Effector memory CD4-positive, alpha-beta T cell (primary cell): ENCODE measurements around the gene FAM107A.

ENCODE experiments used
- DNase-seq, 3 donors: peaks; one replicate each; pipeline ENCODE4 v3.0.0-alpha.2; 2020
- H3K27ac ChIP-seq: 2 replicates; pipeline ENCODE4 v1.7.0; 2013; ENCODE audit warnings: mild to moderate bottlenecking, low read length, moderate library complexity; ENCODE audit not compliant: insufficient read depth, poor library complexity, severe bottlenecking
- H3K27me3 ChIP-seq: replicated peaks from 2 replicates; pipeline ENCODE4 v1.7.0; 2013; ENCODE audit warnings: mild to moderate bottlenecking, low read length; ENCODE audit not compliant: insufficient read depth, control insufficient read depth, poor library complexity, severe bottlenecking
- H3K36me3 ChIP-seq: 2 replicates; pipeline ENCODE4 v1.7.0; 2013; ENCODE audit warnings: mild to moderate bottlenecking, low read length, moderate library complexity; ENCODE audit not compliant: control insufficient read depth, insufficient read depth
- H3K4me1 ChIP-seq: 2 replicates; pipeline ENCODE4 v1.7.0; 2013; ENCODE audit warnings: low read length, mild to moderate bottlenecking; ENCODE audit not compliant: control insufficient read depth, insufficient read depth, poor library complexity, severe bottlenecking
- H3K4me3 ChIP-seq: 2 replicates; pipeline ENCODE4 v1.7.0; 2013; ENCODE audit warnings: low read length, low read depth, mild to moderate bottlenecking; ENCODE audit not compliant: insufficient read depth, poor library complexity, severe bottlenecking
- H3K9me3 ChIP-seq: 2 replicates; pipeline ENCODE4 v1.7.0; 2013; ENCODE audit warnings: mild to moderate bottlenecking, low read length, moderate library complexity; ENCODE audit not compliant: control insufficient read depth

Gene FAM107A

DNA sequence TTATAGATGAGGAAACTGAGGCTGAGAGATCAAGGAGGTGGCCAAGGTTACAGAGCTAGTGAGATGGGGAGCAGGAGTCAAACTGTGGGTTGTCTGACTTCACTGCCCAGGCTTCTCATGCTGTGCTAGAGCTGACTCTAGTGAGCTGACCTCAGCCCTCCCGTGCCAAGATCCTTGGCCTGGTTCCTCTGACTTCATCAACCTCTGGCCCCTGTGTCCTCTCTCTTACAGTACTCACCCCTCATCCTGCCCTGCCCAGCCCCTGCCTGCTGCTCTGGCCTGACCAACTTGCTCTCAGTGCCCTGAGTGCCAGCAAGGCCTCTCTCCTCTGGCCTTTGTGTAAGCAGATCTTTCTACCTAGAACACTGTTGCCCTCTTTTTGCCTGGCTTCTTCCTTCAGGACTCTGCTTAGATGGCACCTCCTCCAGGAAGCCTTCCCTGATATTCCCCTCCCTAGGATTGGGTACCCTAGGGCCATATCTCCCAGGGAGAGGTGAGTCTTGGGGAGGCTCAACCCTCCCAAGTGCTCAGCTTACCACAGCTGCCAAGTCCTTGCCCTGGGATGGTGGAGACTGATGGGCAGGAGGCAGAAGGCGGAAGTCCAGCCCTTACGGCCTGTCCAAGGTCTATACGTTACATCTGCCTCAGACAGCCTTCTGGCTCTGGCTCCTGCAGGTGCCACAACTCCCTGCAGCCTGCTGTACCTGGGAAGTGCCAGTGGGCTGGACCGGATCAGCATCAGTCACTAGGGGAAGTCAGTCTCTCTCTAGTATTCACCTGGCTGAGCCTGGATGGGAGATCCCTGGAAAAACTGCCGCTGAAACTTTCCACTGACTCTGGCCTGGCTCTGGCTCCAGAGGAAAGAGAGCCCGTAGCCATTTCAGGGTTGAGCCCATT, 36.3 kb upstream of the FAM107A start:
- no peak for DNase-seq
- Histone ChIP-seq H3K27ac (no peak overlapping the region), H3K27me3 (no peaks in the 10 kb centered on the region), H3K4me3 (no peak overlapping the region), H3K9me3 (no peaks in the 10 kb centered on the region), H3K4me1 (no peaks in the 10 kb centered on the region), H3K36me3 (no peaks in the 10 kb centered on the region)

DNA sequence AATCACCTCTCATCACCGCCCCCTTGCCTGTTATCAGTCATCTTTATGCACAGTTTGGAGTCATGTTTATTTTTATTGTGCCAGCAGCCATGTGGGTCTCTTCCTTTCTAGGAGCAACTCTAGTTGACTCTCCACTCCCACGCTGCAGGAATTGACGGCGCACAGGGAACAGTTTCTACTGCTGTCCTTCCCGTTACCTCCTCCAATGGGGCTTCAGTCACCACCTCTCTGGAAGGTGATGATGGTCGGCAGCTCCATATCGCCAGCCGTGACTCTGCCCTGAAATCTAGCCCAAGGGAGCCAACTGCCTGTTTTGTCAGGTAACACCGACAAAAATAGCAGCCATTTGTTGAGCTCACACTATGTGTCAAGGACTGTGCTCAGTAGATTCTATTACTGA, 35.6 kb upstream of the FAM107A start:
- Histone ChIP-seq H3K4me1 (no peaks in the 10 kb centered on the region), H3K9me3 (no peaks in the 10 kb centered on the region), H3K4me3 (no peak overlapping the region), H3K36me3 (no peaks in the 10 kb centered on the region), H3K27me3 (no peaks in the 10 kb centered on the region), H3K27ac (no peak overlapping the region)
- DNase-seq, result no peak

DNA sequence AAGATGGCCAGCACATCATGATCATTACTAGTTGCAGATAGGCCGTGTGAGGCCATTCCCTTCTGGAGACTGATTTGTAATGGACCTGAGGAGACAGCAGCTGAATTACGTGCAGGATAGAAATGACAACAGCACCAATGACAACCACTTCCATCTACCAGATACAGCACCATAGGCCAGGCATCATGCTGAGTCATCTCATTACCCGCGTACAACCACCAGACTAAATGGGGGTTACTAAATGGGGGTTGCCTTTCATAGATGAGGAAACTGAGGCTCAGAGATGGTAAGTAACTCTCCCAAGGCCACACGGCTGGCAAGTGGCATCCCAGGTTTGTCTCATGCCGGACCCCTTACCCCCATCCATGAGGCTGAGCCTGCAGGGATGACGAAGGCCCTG, 32.8 kb upstream of the FAM107A start:
- H3K9me3 ChIP-seq, result no peaks in the 10 kb centered on the region
- H3K4me1 ChIP-seq, result no peaks in the 10 kb centered on the region
- H3K36me3 ChIP-seq, result no peaks in the 10 kb centered on the region
- DNase-seq, result no peak
- no peak overlapping the region for H3K4me3 ChIP-seq
- H3K27ac ChIP-seq, result no peak overlapping the region
- H3K27me3 ChIP-seq, result no peaks in the 10 kb centered on the region

DNA sequence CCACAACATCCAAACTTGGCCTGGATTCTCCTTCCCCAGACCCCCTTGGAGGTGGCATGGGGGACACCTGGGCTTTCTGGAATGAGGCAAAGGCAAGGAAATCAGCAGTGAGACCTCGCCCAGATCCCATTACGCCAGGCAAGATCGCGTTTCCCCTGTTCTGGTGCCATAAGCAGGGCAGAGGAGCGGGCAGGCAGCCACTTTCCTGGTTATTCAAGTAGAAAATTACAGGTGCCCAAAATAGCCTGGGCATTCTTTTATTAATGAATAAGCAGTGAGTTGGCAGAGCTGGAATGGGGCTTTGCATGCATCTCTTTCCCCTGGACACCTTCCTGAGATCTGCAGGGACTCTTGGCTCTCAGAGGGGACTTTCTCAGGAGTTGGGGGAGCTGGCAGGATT, 31.5 kb upstream of the FAM107A start:
- no peak for DNase-seq
- Histone ChIP-seq H3K27ac (no peak overlapping the region), H3K4me3 (no peak overlapping the region), H3K4me1 (no peaks in the 10 kb centered on the region), H3K9me3 (no peaks in the 10 kb centered on the region), H3K27me3 (no peaks in the 10 kb centered on the region), H3K36me3 (no peaks in the 10 kb centered on the region)

DNA sequence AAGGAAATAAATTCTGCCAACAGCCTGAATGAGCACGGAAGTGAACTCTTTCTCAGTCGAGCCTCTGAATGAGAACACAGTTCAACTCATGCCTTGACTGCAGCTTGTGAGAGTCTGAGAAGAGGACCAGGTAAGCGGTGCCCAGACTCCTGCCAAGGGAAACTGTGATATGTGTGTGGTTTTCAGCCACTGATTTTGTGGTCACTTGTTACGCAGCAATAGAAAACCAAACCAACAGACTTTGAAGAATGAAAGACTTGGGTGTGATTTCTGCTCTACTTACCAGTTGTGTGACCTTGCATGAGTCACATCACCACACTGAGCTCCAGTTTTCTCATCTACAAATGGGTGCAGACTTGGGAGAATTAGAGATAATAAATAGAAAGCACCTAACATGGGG, 30.6 kb upstream of the FAM107A start:
- DNase-seq, result no peak
- no peaks in the 10 kb centered on the region for H3K9me3 ChIP-seq

DNA sequence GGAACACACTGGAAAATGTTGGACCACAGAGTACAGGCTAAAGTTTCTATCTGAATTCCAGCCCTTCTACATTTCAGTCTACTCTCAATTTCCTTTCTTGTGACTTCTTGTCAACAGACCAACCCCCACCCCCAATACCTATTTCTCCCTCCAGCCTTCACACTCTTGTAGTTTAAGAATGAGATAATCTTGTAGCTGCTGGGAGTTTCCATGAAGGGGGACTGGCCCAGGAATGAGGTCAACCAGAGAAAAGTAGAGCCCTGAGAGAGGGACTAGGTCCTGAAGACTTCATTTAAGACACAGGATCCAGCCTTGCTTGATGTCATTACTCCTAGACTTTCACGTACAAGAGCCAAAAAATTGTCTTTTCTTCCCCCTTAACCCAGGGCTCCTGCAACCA, 29.5 kb upstream of the FAM107A start:
- no peak for DNase-seq
- H3K9me3 ChIP-seq, result no peaks in the 10 kb centered on the region
- no peak overlapping the region for H3K4me3 ChIP-seq
- H3K36me3 ChIP-seq, result no peaks in the 10 kb centered on the region
- H3K27ac ChIP-seq, result no peak overlapping the region
- no peaks in the 10 kb centered on the region for H3K4me1 ChIP-seq
- no peaks in the 10 kb centered on the region for H3K27me3 ChIP-seq

More for the DNA sequence above, 30.6 kb upstream of the FAM107A start:
- no peak overlapping the region for H3K4me3 ChIP-seq
- H3K27me3 ChIP-seq, result no peaks in the 10 kb centered on the region
- H3K4me1 ChIP-seq, result no peaks in the 10 kb centered on the region
- no peaks in the 10 kb centered on the region for H3K36me3 ChIP-seq
- H3K27ac ChIP-seq, result no peak overlapping the region

DNA sequence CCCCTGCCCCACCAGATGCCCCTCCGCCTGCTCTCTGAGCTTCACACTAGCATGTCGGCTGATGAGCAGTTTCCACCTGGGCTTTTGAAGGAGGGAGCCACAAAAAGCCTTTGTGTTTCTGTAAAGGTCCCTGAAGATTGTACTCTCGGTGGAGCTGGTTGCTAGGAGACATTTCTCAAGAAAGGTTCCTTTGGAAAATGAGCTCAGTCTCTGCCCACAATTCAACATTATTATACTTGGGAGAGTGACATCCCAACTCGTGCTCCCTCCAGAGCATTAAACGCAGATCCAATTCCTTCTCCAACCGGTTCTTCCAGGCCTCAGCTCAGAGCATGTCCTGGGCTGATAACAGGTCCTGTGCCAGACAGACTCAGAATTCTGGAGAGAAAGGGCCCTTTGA, 26.8 kb upstream of the FAM107A start:
- Histone ChIP-seq H3K4me3 (no peak overlapping the region), H3K4me1 (no peaks in the 10 kb centered on the region), H3K27ac (no peak overlapping the region), H3K9me3 (no peaks in the 10 kb centered on the region), H3K27me3 (no peaks in the 10 kb centered on the region), H3K36me3 (no peaks in the 10 kb centered on the region)
- no peak for DNase-seq

DNA sequence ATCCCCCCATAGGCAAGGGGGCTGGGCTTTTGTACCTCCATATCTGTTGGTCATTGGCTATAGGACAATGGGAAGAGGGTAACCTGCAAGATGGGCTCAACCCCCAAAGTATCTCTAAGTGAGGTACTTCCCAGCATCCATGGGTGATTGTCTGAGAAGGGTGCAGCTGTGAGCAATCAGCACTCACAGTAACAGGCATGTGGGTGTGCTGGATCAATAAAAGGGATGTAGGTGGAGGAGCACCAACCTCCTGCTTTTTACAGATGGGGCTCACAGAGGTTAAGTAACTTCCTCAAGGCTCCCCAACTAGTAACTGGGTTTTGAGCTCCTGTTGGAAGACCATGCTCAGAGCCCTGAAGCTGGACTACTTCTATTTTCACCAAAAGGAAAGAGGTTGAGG, 26.4 kb upstream of the FAM107A start:
- H3K27me3 ChIP-seq, result no peaks in the 10 kb centered on the region

DNA sequence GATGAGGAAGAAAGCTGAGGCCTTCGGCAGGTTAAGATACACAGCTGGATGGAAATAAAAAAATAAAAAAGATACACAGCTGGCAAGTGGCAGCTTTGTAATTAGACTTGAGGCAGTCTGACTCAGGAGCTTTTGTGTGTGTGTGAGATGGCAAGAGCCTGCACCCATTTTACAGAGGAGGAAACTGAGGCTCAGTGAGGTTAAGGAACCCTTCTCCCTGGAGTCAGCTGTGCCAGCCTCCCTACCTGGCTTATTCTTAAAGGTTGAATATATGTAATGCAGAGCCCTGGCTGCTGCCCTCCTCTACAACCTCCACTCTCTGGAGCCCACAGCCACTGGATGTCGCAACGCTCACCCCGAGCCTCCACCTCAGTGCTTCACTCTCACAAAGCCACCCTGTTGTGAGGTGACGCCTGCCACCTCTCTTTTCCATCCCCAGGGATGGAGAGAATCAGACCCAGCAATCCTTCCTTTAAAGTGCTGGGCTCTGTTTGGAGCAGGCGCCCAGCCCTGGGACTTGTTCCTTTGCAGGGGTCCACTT, 20.6 kb upstream of the FAM107A start:
- Histone ChIP-seq H3K36me3 (no peaks in the 10 kb centered on the region), H3K27ac (no peak overlapping the region), H3K4me3 (no peak overlapping the region), H3K9me3 (no peaks in the 10 kb centered on the region), H3K27me3 (no peaks in the 10 kb centered on the region), H3K4me1 (no peaks in the 10 kb centered on the region)
- DNase-seq, result no peak

More for the DNA sequence above, 26.4 kb upstream of the FAM107A start:
- H3K36me3 ChIP-seq, result no peaks in the 10 kb centered on the region
- no peak overlapping the region for H3K4me3 ChIP-seq
- no peaks in the 10 kb centered on the region for H3K4me1 ChIP-seq
- H3K9me3 ChIP-seq, result no peaks in the 10 kb centered on the region
- no peak overlapping the region for H3K27ac ChIP-seq
- no peak for DNase-seq

DNA sequence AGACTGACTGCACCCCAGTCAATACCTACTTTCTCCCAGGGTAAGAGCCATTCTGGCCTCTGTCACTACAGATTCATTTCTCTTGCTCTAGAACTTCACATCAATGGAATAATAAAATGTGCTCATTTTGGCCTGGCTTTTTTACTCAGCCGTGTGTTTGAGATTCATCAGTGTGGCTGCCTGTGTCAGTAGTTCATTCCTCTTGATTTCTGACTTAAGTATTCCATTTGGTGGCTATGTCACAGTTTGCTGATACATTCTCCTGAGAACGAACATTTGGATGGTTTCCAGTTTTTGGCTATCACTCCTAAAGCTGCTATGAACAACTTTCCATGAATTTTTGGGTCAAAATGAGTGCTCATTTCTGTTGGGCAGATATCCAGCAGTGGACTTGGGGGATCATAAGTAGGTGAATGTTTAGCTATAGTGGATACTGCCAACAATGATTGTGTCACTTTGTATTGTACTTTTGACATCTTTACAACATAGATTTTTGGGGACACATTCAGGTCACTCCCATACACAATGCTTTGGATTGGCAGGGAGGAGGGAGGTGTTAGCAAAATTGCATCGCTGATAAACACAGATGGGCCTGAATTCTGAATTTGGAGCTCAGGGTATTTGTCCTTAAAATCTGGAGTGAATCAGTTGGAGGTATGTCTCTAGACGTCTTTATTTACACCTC, 19.8 kb upstream of the FAM107A start:
- no peak overlapping the region for H3K4me3 ChIP-seq

More for the DNA sequence above, 19.8 kb upstream of the FAM107A start:
- Histone ChIP-seq H3K36me3 (no peaks in the 10 kb centered on the region), H3K4me1 (no peaks in the 10 kb centered on the region), H3K9me3 (no peaks in the 10 kb centered on the region), H3K27ac (no peak overlapping the region), H3K27me3 (no peaks in the 10 kb centered on the region)
- no peak for DNase-seq
